ENCODE results near the gene ZFAND2B.
A peak's percentile ranks its signal among the peaks of the same experiment; 100 is the strongest.

Gene ZFAND2B

DNA sequence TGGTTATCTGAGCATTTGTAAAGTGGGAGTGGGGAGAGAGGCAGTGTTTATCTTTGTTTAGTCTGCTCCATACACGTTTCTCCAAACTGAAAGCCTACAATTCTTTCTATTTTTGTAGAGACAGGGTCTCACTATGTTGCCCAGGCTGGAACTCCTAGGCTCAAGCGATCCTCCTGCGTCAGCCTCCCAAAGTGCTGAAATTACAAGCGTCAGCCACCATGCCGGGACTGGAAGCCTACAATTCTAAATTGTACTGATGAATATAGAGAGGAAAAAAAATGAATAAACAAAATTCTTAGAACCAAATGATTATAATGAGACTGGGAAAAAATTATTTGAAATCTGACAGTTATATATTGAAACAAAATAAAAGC, 1.4 kb upstream of the ZFAND2B start:
- DNase-seq = no peak

DNA sequence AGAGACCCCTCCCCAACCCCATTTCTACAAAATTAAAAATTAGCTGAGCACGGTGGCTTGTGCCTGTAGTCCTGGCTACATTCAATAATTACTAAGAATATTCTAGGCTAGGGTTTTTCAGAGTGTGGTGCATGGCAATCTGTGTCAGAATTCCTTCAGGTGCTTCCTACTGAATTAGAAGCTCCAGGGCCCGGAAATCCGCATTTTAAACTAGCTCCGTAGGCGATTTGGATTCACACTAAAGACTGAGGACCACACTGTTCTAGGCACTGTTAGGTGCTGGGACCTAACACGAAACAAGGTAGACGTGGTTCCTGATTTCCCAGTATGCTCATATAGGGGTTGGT, 628 bp upstream of the ZFAND2B start:
- no peak for DNase-seq

DNA sequence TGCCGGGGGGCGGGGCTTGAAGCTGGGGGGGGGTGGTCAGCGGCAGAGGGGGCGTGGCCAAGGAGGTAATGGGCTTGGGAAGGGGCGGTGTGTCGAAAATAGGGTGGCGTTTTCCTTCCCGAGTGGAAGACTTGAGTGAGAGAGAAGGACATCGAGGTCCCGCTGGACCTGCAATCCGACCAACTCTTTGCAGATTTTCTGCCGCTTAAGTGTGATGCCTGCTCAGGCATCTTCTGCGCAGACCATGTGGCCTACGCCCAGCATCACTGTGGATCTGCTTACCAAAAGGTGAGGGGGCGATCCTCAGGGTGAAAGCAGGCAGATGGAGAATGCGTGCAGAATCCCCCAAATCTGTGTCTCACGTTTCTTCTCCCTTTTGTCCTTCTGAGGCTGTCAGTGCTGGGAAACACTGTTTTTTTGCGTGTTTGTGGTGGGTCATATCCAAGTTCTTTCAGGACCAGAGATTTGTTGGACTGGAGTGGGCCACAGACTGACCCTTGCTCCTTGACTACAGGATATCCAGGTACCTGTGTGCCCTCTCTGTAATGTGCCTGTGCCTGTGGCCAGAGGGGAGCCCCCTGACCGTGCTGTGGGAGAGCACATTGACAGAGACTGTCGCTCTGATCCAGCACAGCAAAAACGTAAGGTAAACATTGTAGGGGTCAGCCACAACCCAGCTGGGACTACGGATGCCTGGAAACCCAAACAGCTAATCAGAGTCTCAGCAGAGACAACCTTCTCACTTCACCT, 727 bp downstream of the ZFAND2B start:
- DNase-seq = no peak

DNA sequence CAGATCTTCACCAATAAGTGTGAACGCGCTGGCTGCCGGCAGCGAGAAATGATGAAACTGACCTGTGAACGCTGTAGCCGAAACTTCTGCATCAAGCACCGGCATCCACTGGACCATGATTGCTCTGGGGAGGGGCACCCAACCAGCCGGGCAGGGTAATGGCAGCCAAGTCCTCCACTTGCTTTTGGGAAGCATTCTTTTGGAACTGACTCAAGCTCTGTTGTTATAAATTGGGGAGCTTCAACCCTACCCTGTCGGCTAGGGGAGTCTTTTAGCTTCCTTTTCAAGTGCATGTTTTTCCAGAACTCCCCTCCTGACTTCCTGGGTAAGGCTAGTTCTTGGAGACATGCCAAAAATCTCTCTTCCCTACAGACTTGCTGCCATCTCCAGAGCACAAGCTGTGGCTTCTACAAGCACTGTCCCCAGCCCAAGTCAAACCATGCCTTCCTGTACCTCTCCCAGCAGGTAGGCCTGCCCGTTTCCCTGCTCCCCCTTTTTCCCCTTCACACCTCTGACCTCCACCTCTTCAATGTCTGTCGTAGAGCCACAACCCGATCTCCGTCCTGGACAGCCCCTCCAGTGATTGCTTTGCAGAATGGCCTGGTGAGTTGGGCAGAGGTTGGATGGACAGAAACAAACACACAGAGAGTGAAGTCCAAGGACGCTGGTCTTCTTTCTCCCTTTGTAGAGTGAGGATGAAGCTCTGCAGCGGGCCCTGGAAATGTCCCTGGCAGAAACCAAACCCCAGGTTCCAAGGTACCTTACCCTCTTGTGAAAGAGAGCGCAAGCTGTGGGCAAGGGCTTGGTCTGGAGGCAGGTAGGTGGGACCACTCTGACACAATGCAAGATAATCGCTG, 1.5 kb downstream of the ZFAND2B start:
- no peak for DNase-seq

DNA sequence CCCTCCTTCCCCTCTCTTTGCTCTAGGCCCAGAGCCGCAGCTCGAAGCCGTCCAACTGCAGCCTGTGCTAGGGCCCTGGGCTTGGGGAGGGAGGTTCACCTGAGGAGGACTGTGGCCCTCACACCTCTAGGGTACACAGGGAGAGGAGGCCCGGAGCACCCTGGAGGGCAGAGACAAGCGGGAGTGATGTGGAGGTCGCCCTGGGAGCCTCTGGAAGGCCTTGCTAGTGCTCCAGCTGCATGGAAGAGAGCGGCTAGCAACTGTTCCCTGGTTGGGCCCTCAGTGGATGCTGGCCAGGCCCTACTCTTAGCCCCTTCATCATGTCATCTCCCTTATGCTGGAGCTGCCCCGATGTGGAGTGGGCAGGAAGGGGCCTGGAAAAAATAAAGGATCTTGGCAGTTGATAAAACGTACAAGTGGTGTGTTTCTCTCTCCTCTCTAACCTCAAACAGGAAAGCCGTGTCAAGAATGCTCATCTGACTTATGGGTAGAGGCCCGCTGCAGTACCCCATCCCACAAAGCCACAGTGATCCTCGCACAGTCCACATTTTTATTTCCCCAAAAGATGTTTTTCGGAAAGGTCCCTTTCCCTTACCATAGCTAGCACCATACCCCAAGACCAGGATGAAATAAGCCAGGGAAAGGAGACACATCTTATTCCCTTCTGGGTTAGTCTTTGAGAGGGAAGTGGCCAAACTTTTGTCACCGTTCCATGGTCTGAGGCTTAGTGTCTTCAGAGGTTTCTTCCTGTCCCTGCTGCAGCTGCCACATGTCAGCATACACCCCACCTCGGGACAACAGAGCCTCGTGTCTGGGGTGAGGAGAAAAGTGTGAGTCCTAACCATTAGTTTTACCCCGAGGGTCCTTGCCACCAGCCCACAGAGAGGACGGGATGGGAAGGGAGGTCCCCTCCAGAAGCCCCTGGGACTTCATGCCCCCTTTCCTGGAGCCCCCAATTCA, 2.9 kb downstream of the ZFAND2B start:
- no peak for DNase-seq

DNA sequence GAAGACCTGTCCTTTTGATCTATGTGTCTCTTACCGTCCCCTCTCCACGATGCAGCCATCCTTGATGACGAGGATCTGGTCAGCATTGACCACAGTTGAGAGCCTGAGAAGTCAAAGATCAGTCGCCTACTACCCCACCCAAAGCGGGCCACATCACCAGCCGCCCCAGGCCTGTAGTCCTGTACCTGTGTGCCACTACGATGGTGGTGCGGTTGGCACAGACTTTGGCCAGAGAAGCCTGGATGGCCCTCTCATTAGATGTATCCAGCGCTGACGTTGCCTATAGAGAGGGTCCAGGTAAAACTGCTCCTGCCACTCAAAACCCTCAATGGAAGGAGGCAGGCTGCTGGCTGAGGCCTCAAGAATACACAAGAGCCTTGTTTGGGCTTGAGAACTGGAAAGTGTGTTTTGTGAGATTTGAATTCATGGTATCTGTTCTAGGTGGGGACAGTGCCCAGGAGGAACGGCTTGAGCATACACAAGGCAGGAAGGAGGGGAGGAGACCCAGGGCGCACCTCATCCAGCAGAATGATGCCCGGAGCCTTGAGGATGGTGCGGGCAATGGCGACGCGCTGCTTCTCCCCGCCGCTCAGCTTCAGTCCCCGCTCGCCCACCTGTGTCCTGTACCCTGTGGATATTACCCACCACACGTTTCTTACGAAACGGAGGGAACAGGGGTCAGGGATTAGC, 3.8 kb downstream of the ZFAND2B start:
- no peak for DNase-seq

DNA sequence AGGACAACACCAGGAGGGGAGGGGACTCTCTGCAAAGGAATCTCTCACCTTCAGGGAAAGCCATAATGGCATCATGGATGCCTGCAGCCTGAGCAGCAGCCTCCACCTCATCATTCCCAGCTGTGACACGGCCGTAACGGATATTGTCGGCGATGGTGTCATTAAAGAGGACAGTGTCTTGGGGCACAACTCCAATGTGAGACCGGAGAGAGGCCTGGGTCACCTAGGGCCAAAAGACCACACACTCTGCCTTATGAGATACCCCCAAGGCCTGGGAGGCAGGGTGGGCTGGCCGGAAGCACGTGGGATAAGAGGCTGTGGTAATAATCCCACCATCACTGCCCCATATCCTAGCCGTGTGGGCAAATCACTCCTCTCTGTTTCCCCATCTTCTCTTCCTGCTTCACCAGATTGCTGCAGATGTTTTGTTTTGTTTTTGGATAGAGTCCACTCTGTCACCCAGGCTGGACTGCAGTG, 4.3 kb downstream of the ZFAND2B start:
- DNase-seq = no peak

DNA sequence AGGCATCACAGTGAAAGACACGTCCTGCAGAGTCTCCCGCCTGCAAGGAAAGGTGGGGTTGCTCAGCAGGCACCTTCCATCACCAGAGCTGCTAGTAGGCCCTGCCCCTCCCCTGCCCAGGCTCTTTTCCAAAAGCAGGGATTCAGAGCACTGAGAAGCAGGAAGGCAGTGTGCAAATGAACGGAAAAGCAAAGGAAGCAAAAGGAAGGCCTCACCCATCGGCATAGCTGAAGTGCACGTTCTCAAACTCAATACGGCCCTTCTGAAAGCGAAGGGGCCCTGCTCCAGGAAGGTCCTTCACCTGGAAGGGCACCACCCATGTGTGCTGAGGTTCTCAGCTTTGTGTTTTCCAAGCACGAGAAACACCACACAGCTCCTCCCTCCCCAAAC, 6.4 kb downstream of the ZFAND2B start:
- DNase-seq = no peak

DNA sequence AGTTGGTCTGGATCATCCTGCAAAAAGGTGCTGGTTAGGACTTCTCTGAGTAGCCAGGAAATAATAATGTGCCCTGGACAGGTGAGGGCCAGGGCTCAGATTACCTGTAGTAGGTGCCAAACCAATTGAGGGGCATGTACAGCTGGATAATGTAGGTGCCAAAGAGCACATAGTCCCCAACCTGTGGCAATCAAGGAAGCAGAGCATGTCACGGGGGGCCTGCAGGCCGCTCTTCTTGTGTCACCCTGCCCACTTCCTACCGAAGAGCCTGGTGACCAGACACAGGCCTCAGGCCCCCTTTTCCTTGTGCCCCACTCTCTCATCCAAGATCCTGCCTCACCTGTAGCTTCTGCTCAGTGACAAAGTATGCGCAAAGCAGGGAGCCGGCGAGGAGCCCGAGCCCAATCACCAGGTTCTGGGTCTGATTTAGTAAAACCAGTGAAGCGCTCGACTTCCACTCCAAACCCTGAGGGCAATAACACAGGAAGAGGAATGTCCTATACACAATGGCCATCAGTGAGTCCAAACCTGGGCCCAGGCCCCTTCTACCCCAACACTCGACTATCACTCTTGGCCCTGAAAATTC, 7.0 kb downstream of the ZFAND2B start:
- no peak for DNase-seq

DNA sequence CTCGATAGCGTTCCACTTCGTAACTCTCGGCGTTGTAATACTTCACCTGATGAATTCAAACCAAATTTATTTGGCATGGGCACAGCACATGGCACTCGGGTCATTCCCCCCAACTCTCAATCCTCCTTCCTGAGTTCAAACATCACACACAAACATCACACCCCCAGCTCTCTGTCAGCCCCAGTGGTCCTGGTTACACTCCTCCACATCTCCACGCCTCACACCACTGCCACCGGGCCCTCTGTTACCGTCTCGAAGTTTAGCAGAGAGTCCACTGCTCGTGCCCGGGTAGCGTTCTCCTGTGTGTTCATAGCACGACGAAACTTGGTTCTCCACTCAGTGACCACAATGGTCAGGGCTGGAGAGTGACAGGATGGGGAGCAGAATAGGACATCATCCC, 7.6 kb downstream of the ZFAND2B start:
- DNase-seq = no peak

DNA sequence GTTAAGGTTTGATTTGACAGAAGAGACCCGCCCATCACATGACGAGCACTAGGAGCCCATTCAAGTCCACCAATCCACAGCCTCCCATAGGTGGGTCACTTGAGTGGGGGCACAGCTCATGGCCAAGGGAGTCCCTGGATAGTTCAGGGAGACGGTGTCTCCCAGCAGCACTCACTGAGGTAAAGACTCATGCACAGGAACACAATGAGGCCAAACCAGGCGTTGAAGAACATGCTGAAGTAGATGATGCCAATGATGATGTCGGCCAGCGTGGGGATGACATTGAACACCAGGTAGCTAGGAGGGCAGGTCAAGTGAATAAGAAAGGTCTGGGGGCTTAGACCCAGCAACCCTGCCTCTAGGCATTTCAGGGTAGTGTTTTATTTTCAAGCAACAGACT, 8.2 kb downstream of the ZFAND2B start:
- no peak for DNase-seq

DNA sequence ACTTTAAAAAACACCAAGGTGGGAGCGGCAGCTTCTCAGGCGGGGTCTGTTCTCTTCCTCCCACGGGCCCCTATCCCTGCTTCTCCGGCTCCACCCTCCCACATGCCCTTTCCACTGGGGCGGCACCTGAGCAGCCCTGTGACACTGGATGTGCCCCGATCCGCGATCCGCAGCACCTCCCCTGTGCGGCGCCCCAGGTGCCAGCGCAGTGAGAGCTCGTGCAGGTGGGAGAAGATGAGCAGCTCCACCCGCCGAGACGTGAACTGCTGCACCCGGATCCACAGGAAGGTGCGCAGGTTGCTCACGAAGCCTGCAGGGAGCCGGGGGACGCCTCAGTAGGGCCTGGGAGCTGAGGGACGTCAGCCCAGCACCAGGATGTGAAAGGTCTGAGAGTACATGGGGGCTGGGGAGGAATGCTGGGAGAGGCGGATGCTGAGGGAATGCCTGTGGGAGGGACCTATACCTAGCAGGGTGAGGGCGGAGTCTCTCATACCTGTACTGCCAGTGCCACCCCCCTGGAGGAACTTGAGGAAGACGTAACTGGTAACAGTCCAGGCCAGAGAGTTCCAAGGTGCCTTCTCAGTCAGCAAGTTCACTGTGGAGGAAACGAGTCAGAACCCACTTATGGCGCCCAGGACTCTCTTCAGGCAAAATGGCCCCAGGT, 9.4 kb downstream of the ZFAND2B start:
- no peak for DNase-seq

DNA sequence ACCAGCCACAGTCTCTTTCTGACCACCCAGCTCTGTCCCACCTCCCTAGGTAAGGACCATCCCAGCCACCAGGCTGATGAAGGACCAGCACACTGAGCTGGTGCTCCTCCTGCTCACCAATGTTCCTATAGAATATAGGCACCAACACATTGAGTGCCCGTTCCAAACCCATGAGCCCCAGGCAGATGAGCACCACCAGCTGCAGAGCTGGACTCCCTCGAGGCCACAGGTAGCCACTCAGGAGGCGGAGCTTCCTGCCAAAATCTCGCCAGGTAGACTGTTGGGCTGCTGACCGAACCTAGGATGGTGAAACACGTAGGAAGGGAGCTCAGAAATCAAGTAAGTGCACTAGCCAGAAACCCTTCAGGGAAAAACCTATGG, 9.9 kb downstream of the ZFAND2B start:
- no peak for DNase-seq

DNA sequence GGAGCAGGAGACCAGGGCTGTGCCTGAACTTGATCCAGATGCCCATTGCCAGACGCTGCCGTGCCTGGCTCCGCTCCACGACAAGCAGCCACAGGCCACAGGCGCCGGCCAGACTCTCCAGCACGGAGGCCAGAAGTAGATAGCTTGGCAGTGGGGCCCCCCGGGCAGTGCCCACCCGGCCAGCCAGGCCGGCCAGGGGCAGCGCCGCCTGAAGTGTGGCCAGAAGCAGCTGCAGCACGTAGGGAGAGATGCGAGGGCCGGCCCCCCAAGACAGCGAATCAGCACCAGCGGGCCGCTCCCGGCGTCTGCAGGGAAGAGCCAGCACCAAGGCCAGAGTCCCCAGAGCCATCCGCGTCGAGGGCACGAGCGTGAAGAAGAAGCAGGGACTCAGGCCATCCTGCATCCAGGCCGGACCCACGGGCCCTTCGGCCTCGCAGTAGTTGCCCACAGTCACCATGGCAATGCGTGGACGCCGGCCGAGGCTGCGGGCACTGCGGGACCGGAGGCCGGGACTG, 11.7 kb downstream of the ZFAND2B start:
- peak; percentile 50 for DNase-seq

DNA sequence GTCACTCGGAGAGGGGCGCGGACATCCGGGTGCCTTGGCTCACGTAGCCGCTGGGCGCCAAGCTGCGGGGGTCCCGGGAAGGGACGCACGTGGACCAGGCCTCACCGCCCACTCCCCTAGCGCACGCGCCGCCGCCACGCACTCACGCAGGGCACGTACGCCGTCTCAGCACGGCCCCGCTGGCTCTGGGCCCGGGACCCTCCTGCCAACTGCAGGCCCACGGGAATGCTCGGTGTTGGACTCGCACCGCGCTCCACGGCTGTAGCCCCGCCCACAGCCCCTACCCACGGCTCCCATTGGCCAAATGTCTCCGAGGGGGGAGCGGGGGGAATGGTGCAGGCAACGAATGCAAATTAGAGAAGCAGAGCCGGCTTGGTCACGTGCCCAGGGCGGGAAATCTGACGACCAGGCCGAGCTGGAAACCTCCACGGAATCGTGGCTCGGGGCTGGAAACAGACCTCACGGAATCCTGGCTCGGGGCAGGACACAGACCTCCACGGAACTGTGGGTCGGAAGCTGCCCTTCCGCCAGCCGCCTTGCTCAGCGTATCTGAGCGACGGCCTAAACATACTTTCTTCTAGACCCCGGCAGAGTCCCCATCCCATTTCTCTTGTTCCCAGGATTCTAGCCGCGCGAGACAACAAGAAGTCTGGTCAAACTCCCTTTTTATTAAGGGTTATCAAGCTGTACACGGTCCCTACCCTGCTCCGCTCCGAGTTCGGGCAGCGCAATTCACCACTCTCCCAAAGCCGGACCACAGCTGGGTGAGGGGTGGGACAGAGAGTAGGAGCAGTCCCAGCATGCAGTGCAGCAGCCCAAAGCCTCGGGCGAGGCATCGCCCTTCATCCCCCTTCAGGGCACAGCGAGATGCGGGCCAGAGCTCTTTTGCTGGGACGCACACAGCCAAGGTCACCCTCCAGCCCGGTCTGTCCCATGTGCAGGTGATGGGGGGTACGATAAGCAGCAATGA, 12.4 kb downstream of the ZFAND2B start, which contains the start of gene ABCB6:
Gene ABCB6, minus strand, starts transcription at position 227 of the 970 bp plus-strand sequence. CDS start 285 bp downstream, outside the sequence.
- peak; percentile 95 for DNase-seq

DNA sequence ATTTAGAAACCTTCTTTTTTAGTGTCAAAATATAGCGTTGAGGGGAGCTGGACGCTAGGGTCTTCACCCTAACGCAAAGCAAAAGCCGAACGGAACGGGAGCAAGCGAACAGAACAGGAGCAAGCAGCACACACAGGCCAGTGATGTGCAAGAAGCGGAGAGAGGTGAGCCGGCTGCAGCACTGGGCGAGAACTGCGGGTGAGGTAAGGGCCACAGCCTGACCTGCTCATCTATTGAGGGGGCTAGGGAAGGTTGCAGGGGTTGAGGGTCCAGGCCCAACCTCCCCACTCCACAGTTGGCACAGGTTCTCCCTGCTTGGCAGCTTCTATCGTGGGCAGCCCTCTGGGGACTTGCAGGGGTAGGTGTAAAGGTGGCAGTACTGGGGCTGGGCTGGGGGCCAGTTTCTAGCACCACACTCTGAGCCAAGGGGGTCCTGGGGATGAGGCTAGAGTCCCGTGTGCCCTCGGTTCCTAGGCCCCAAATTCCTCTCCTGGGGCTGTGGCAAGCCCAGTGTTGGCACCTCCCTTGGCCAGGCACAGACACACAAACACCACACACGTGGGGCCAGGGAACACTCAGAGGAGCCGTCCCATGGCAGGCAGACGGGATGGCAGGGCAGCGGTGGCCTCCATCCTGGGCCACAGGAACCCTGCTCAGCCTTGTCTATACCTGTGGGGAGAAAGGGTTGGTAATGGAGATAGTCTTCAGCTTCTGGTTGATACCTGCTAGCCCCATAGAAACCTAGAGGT, 13.4 kb downstream of the ZFAND2B start:
- DNase-seq = no peak

DNA sequence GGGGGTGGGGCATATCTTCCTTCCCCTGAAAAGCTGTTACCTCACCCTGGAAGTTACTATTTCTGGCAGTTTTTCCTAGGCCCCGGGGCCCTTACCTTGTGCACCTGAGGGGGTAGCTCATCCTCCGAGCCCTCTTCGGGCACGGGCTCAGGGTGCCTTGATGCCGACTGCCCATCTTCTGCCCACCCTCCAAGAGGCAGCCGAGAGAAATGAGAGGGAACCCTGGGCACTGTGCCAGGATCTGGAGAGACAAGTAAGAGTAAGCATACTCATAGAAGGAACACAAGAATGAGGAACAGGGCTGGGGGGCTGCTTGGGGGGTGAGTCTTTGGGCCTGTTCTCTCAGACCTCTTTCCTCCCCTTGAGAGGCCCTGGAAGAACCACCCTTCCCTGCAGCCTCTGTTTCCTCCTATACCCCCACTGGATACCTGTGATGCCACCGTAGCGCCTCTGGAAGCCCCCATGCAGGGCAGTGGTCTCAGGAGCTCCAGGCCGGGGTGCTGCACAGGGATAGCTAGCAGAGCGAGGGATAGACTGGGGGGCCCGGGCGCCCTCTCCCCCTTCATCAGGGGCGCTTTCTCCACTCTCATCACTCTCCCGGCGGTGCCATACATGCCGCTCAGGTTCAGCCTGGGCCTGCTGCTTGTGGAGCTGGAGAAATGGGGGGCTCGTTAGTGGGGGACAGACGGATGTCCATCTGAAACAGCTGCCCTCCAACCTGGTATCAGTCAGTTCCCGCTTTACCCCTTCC, 14.2 kb downstream of the ZFAND2B start:
- DNase-seq = no peak

DNA sequence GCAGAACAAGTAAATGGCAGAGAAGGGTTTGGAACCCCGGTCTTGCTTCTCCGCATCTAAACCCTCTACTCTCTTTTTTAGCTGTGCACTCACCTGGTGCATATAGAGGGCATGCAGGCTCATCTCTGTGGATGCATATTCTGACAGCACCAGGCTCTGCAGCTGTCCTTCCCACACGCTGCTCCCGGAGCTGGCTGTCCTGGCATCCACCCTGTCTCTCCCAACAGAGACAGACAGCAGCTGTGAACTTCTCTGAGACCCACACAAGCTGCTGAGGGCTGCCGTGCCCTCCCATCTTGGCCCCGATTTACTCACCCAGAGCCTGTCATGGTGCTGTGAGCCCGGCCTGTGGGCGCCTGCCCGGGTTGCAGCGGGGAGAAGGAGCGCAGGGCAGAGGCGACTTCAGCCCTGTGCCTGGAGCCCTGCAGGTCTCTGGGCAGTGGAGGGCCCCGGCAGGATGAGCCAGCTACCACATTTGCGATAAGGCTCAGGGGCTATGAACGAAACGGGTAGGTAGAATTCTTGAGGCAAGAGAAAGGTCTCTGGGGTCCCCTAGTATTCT, 15.5 kb downstream of the ZFAND2B start:
- DNase-seq = no peak
